Measurements from ENCODE around the gene HERPUD1.
A peak's percentile ranks its signal among the peaks of the same experiment; 100 is the strongest.
"Not testable (repeated sequence)": the region's sequence is repeated elsewhere in the genome, so short reads cannot be mapped to it uniquely, and the experiment has no call there.

Gene HERPUD1

DNA sequence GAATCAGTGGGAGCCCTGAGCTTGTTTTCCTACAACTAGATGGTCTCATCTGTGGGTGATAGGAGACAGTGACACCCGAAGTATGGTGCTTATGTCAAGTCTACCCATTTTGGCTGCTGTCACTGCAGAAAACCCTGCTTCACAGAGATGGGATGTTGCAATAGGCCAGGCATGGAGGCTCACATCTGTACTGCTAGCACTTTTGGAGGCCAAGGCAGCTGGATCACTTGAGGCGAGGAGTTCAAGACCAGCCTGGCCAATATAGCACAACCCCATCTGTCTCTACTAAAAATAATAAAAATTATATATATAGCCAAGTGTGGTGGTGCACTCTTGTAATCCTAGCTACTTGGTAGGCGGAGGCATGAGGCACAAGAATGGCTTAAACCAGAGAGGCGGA, 2.3 kb upstream of the HERPUD1 start:
- TF ChIP-seq, protein P1, sequence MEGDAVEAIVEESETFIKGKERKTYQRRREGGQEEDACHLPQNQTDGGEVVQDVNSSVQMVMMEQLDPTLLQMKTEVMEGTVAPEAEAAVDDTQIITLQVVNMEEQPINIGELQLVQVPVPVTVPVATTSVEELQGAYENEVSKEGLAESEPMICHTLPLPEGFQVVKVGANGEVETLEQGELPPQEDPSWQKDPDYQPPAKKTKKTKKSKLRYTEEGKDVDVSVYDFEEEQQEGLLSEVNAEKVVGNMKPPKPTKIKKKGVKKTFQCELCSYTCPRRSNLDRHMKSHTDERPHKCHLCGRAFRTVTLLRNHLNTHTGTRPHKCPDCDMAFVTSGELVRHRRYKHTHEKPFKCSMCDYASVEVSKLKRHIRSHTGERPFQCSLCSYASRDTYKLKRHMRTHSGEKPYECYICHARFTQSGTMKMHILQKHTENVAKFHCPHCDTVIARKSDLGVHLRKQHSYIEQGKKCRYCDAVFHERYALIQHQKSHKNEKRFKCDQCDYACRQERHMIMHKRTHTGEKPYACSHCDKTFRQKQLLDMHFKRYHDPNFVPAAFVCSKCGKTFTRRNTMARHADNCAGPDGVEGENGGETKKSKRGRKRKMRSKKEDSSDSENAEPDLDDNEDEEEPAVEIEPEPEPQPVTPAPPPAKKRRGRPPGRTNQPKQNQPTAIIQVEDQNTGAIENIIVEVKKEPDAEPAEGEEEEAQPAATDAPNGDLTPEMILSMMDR (IDR thresholded peaks at IDR 0.05; ENCODE audit: low read depth, low read length, missing control alignments): no peak
- no peak for DNase-seq (ENCODE audit: low read depth)
- no peak overlapping the region for H3K4me3 ChIP-seq (ENCODE audit: low read depth, low read length)

- no peak overlapping the region for H3K4me3 ChIP-seq (ENCODE audit: low read depth, low read length)
- no peak for DNase-seq (ENCODE audit: low read depth)
- TF ChIP-seq, protein P1 (IDR thresholded peaks at IDR 0.05; ENCODE audit: low read depth, low read length, missing control alignments): no peak
Observed at GRCh38 chr16:56930486-56931270, 1.3 kb upstream of the HERPUD1 start.

DNA sequence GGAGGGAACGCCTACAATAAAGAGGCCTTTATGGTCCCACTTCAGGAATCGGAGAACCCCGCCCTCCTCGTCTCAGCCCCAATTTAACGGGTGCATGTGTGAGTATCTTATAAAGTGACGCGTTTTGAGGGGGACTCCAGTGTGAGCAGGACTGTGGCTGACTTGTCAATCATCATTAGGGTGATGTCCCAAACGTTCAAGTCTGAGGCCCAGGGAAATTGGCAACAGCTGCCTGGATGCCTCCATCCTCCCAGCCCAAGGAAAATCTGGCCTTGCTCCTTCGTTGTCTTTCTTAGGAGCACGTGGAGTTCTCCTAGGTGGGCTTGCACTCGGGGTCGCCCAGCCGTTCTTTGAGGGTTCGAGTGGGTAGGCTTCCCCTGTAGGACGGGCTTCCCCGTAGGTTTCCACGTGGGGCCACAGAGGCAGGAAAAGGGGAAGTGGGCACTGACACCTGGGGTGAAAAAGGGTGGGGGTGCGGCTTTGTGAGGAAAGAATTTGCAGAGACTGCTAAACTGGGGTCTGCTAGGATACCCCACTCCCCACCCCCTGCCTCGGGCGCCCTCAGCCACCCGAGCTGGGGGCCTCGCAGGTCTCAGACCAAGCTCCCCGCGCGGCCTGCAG, 561 bp upstream of the HERPUD1 start:
- H3K4me3 ChIP-seq (ENCODE audit: low read depth, low read length): peak overlapping the region; percentile 92
- DNase-seq (ENCODE audit: low read depth): no peak
- TF ChIP-seq, protein P1 (IDR thresholded peaks at IDR 0.05; ENCODE audit: low read depth, low read length, missing control alignments): no peak

- TF ChIP-seq, protein P1 (IDR thresholded peaks at IDR 0.05; ENCODE audit: low read depth, low read length, missing control alignments): no peak
- DNase-seq (ENCODE audit: low read depth): no peak
- H3K4me3 ChIP-seq (ENCODE audit: low read depth, low read length): peak overlapping the region; percentile 92
Observed at GRCh38 chr16:56932721-56933619, 1.0 kb downstream of the HERPUD1 start.

- peak overlapping the region; percentile 92 for H3K4me3 ChIP-seq (ENCODE audit: low read depth, low read length)
- TF ChIP-seq, protein P1 (IDR thresholded peaks at IDR 0.05; ENCODE audit: low read depth, low read length, missing control alignments): no peak
- no peak for DNase-seq (ENCODE audit: low read depth)
Observed at GRCh38 chr16:56933828-56934598, 2.1 kb downstream of the HERPUD1 start.

GRCh38 chr16:56934599-56935145, 2.7 kb downstream of the HERPUD1 start:
- DNase-seq (ENCODE audit: low read depth): not testable (repeated sequence)
- peak overlapping the region; percentile 92 for H3K4me3 ChIP-seq (ENCODE audit: low read depth, low read length)
